Spleen (tissue), 11 donors: Measurements from ENCODE around the gene CTXN1. TPM values are rescaled to one million over a fixed set of nuclear protein-coding genes. Genes with fewer than 3 reads are reported as not detected.
"Not testable (repeated sequence)": the region's sequence is repeated elsewhere in the genome, so short reads cannot be mapped to it uniquely, and the experiment has no call there.

Experiments used
- DNase-seq: peaks from one replicate; pipeline ENCODE4 v3.0.0-alpha.2; 2020
- H3K27ac ChIP-seq, 8 donors: fragments of 200-600 bp; sonication (generic) in 7 of 8; 1 replicate in 4 of 8; 2 replicates in 4 of 8; pipeline versions ENCODE4 v1.5.0 to v1.8.0; 2016 to 2021; ENCODE audit warnings: inconsistent platforms in 4 of 8, mild to moderate bottlenecking in 4 of 8, moderate library complexity in 1 of 8
- H3K27me3 ChIP-seq, 7 donors: fragments of 200-600 bp; sonication (generic) in 6 of 7; replicated peaks in 1 of 7; 1 replicate in 4 of 7; 2 replicates in 3 of 7; pipeline versions ENCODE4 v1.5.0 to v1.8.0; 2016 to 2021; ENCODE audit warnings: inconsistent platforms in 3 of 7, mild to moderate bottlenecking in 1 of 7
- H3K36me3 ChIP-seq, 6 donors: fragments of 200-600 bp; sonication (generic) in 5 of 6; 1 replicate in 4 of 6; 2 replicates in 2 of 6; pipeline versions ENCODE4 v1.5.0 to v1.8.0; 2016 to 2021; ENCODE audit warnings: inconsistent platforms in 2 of 6
- H3K4me1 ChIP-seq, 6 donors: fragments of 200-600 bp; sonication (generic) in 5 of 6; 1 replicate in 3 of 6; 2 replicates in 3 of 6; pipeline versions ENCODE4 v1.5.0 to v1.8.0; 2016 to 2021; ENCODE audit warnings: inconsistent platforms in 3 of 6
- H3K4me3 ChIP-seq, 8 donors: fragments of 200-600 bp; sonication (generic) in 7 of 8; 1 replicate in 4 of 8; 2 replicates in 4 of 8; pipeline versions ENCODE4 v1.5.0 to v1.8.0; 2016 to 2021; ENCODE audit warnings: inconsistent platforms in 4 of 8, mild to moderate bottlenecking in 4 of 8, moderate library complexity in 2 of 8
- H3K9me3 ChIP-seq, 8 donors: fragments of 200-600 bp; sonication (generic) in 7 of 8; 1 replicate in 4 of 8; 2 replicates in 4 of 8; pipeline versions ENCODE4 v1.5.0 to v1.8.0; 2016 to 2021; ENCODE audit warnings: inconsistent platforms in 4 of 8
- CTCF ChIP-seq, 11 experiments: fragments of 200-600 bp in 7 of 11; fragments of 450-650 bp in 4 of 11; sonication (generic) in 4 of 11; IDR thresholded peaks in 8 of 11; conservative IDR thresholded peaks in 3 of 11; 1 replicate in 7 of 11; 2 replicates in 4 of 11; pipeline versions ENCODE4 v1.4.0 to v1.8.0; 2016 to 2021; ENCODE audit warnings: antibody characterized with exemption in 11 of 11, inconsistent platforms in 4 of 11, mild to moderate bottlenecking in 1 of 11
- POLR2A ChIP-seq, 3 donors: fragments of 450-650 bp; IDR thresholded peaks; one replicate each; pipeline ENCODE4 v1.5.1; 2017; ENCODE audit warnings: antibody characterized with exemption in 3 of 3, mild to moderate bottlenecking in 1 of 3
- POLR2AphosphoS5 ChIP-seq, 3 donors: sonication (generic); formaldehyde crosslinking; IDR thresholded peaks; one replicate each; pipeline ENCODE4 v1.5.1; 2017; ENCODE audit warnings: antibody characterized with exemption in 3 of 3
- WGBS, 5 donors: extraction: QIAGEN DNeasy Blood & Tissue Kit in 3 of 5; methylation state at CpG; one replicate each; pipeline versions ENCODE4 v1.1.5 to v1.1.7; 2013 to 2018; 5-methylcytosine and 5-hydroxymethylcytosine counted together
- intact Hi-C: fragments of 100-400 bp; cut with DNase I; formaldehyde crosslinking; loops from one replicate; pipeline ENCODE4 v1.15.0; 2023; ENCODE audit warnings: low total_unique reads
- polyA plus RNA-seq, 3 donors: library from polyadenylated mRNA; stranded (reverse); fragments of 200-250 nt; gene quantifications; one replicate each; pipeline ENCODE4 v1.2.1, GENCODE V29; 2013
- total RNA-seq, 7 donors: library from RNA; depleted of rRNA in 3 of 7; stranded (reverse); fragments of >200 nt in 3 of 7; fragmentation: NEBNext Ultra II Directional in 4 of 7; extraction: Animal tissue kit (Norgen Biotek cat#: 25700) in 4 of 7; gene quantifications; one replicate each; pipeline versions ENCODE4 v1.1.0 to v1.2.1, GENCODE V29; 2016 to 2021
- donor health status: healthy with polysubstance abuse.
- donor health status: DM: no; HTN: no; CAD: no; lungs with moderate emphysema.
- donor health status: DM: no; HTN: no; CAD: no.
- donor health status: Bipolar disorder and iron deficiency.
- donor health status: healthy.
- donor health status: DM: no; HTN: no; CAD: no.
- donor health status: DM: yes; HTN: yes; CAD: no.

Gene CTXN1
- total and polyA plus RNA-seq, 10 donors = 0.11 to 4.4 (median 2.0) TPM

- intact Hi-C loops = no loop called here
- peak; percentile 87 for DNase-seq
- peaks cover 4 to 83% (median 62%) of the 10 kb centered on the region in 6 donors for H3K36me3 ChIP-seq
Observed at GRCh38 chr19:7931221-7932061, 5.5 kb upstream of the CTXN1 start.

GRCh38 chr19:7930765-7931164, 4.8 kb upstream of the CTXN1 start:
- intact Hi-C loops = no loop called here
- 79 to 89% (median 87%) methylated on average over 7 of the region's 7 CpGs for WGBS, 5 donors
- Histone ChIP-seq H3K36me3 (peaks cover 4 to 76% (median 55%) of the 10 kb centered on the region in 6 donors), H3K27ac (peak overlapping the region; percentile 48 to 85 (median 81)), H3K4me1 (peaks cover 8 to 86% (median 54%) of the 10 kb centered on the region in 6 donors), H3K27me3 (peaks cover 0 to 1% (median 0%) of the 10 kb centered on the region in 7 donors), H3K4me3 (no peak overlapping the region), H3K9me3 (no peaks in the 10 kb centered on the region)
- DNase-seq = no peak
- TF ChIP-seq CTCF (IDR thresholded peaks at IDR 0.05 in 8 of 11, conservative IDR thresholded peaks at IDR 0.05 in 3 of 11) (no peak), POLR2A (IDR thresholded peaks at IDR 0.05) (no peak), POLR2AphosphoS5 (IDR thresholded peaks at IDR 0.05) (no peak)

More at GRCh38 chr19:7931221-7932061, 5.5 kb upstream of the CTXN1 start:
- TF ChIP-seq POLR2AphosphoS5 (IDR thresholded peaks at IDR 0.05) (peak; percentile 79 to 87 (median 85)), POLR2A (IDR thresholded peaks at IDR 0.05) (no peak), CTCF (IDR thresholded peaks at IDR 0.05 in 8 of 11, conservative IDR thresholded peaks at IDR 0.05 in 3 of 11) (no peak)
- peak overlapping the region; percentile 48 to 85 (median 81) for H3K27ac ChIP-seq
- H3K27me3 ChIP-seq = no peaks in the 10 kb centered on the region
- 76 to 89% (median 85%) methylated on average over 34 to 36 of the region's 36 CpGs for WGBS, 5 donors
- no peaks in the 10 kb centered on the region for H3K9me3 ChIP-seq
- H3K4me3 ChIP-seq = peak overlapping the region in 1 of 8 donors; percentile 56
- peaks cover 5 to 82% (median 50%) of the 10 kb centered on the region in 6 donors for H3K4me1 ChIP-seq

- peak overlapping the region in 5 of 8 donors; percentile 67 to 84 (median 83) for H3K27ac ChIP-seq
- H3K4me1 ChIP-seq = peaks cover 8 to 93% (median 60%) of the 10 kb centered on the region in 6 donors
- intact Hi-C loops, H3K4me3 ChIP-seq, DNase-seq, H3K9me3 ChIP-seq, H3K27me3 ChIP-seq: not testable (repeated sequence)
- peaks cover 4 to 68% (median 47%) of the 10 kb centered on the region in 6 donors for H3K36me3 ChIP-seq
- 58 to 82% (median 79%) methylated on average over 8 to 11 of the region's 11 CpGs for WGBS, 5 donors
Observed at GRCh38 chr19:7930030-7930429, 4.1 kb upstream of the CTXN1 start.

GRCh38 chr19:7928741-7929701, 3.1 kb upstream of the CTXN1 start:
- H3K27me3 ChIP-seq = peaks cover 0 to 14% (median 0%) of the 10 kb centered on the region in 7 donors
- peaks cover 4 to 58% (median 38%) of the 10 kb centered on the region in 6 donors for H3K36me3 ChIP-seq
- intact Hi-C loops = no loop called here
- TF ChIP-seq CTCF (IDR thresholded peaks at IDR 0.05 in 8 of 11, conservative IDR thresholded peaks at IDR 0.05 in 3 of 11) = peak in 6 of 11 experiments; percentile 12 to 63 (median 38)
- peak in 2 of 3 donors; percentile 24 to 43 for TF ChIP-seq POLR2AphosphoS5 (IDR thresholded peaks at IDR 0.05)
- TF ChIP-seq POLR2A (IDR thresholded peaks at IDR 0.05) = no peak
- no peaks in the 10 kb centered on the region for H3K9me3 ChIP-seq
- WGBS, 5 donors = 58 to 77% (median 66%) methylated on average over 24 of the region's 24 CpGs
- peak overlapping the region; percentile 32 to 84 (median 73) for H3K27ac ChIP-seq
- no peak for DNase-seq
- no peak overlapping the region for H3K4me3 ChIP-seq
- peaks cover 11 to 94% (median 61%) of the 10 kb centered on the region in 6 donors for H3K4me1 ChIP-seq
